ENCODE measurements around the gene ZNF516. TPM values are rescaled to one million over a fixed set of nuclear protein-coding genes. Genes with fewer than 3 reads are reported as not detected.
"Not testable (repeated sequence)": the region's sequence is repeated elsewhere in the genome, so short reads cannot be mapped to it uniquely, and the experiment has no call there.

ZNF516 gene, protein sequence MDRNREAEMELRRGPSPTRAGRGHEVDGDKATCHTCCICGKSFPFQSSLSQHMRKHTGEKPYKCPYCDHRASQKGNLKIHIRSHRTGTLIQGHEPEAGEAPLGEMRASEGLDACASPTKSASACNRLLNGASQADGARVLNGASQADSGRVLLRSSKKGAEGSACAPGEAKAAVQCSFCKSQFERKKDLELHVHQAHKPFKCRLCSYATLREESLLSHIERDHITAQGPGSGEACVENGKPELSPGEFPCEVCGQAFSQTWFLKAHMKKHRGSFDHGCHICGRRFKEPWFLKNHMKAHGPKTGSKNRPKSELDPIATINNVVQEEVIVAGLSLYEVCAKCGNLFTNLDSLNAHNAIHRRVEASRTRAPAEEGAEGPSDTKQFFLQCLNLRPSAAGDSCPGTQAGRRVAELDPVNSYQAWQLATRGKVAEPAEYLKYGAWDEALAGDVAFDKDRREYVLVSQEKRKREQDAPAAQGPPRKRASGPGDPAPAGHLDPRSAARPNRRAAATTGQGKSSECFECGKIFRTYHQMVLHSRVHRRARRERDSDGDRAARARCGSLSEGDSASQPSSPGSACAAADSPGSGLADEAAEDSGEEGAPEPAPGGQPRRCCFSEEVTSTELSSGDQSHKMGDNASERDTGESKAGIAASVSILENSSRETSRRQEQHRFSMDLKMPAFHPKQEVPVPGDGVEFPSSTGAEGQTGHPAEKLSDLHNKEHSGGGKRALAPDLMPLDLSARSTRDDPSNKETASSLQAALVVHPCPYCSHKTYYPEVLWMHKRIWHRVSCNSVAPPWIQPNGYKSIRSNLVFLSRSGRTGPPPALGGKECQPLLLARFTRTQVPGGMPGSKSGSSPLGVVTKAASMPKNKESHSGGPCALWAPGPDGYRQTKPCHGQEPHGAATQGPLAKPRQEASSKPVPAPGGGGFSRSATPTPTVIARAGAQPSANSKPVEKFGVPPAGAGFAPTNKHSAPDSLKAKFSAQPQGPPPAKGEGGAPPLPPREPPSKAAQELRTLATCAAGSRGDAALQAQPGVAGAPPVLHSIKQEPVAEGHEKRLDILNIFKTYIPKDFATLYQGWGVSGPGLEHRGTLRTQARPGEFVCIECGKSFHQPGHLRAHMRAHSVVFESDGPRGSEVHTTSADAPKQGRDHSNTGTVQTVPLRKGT
- 2.5 TPM for polyA plus RNA-seq (2012; ENCODE audit: missing spikeins)

DNA sequence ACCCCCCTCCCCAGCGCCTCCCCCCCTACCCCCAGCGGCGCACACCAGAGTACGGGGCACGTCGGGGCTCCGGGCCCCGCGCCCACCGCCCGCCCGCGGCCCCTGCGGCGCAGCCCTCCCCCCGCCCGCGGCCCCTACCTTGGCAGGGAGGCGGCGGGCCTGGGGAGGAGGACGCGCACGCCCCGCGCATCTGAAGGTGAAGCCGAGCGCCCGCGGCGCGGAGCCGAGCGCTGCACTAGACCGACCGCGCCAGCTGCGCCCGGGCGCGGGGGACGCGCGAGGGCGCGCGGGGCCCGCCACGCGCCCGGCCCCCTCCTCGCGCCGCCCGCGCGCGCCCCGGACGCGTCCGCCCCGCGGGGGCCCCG lies at the start of gene ZNF516:
TSS of gene ZNF516 (minus strand) at position 237 of the 365 bp plus-strand sequence. CDS start 52,188 bp downstream, outside the sequence.
- no peak for DNase-seq (ENCODE audit: insufficient read length)
- TF ChIP-seq TAF1 (IDR thresholded peaks at IDR 0.05; ENCODE audit: borderline replicate concordance, low read depth, low read length) = no peak
- no peak for TF ChIP-seq POLR2AphosphoS5 (IDR thresholded peaks at IDR 0.05; ENCODE audit: low read depth, low read length)
- TF ChIP-seq POLR2A (IDR thresholded peaks at IDR 0.05; ENCODE audit: low read depth, low read length) = no peak
- FAIRE-seq = no peak

- DNase-seq (ENCODE audit: insufficient read length) = no peak
- TF ChIP-seq POLR2AphosphoS5 (IDR thresholded peaks at IDR 0.05; ENCODE audit: low read depth, low read length) = no peak
- no peak for TF ChIP-seq TAF1 (IDR thresholded peaks at IDR 0.05; ENCODE audit: borderline replicate concordance, low read depth, low read length)
- no peak for TF ChIP-seq POLR2A (IDR thresholded peaks at IDR 0.05; ENCODE audit: low read depth, low read length)
- no peak for FAIRE-seq
Measured at GRCh38 chr18:76538846-76539245, 43.8 kb upstream of the ZNF516 start.

DNA sequence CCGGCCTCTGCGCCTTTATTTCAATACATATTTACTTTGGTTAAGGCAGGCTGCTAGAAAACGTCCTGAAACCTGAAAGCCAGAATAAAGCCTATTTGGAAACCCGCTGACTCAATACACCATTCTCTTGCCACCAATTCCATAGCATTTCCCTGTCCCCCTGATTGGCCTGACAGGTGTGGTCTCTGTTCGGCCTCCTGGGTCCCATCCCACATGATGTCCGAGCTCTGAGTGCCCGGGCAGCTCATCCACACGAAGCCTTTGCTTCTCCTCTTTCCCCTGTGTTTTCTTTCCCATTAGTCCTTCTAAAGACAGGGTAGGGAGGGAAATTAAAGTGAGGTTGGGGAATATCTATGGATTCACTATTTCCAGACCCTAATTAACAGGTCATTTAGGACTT lies 42.6 kb upstream of the ZNF516 start:
- no peak for FAIRE-seq
- DNase-seq (ENCODE audit: insufficient read length) = no peak
- TF ChIP-seq POLR2AphosphoS5 (IDR thresholded peaks at IDR 0.05; ENCODE audit: low read depth, low read length) = no peak
- TF ChIP-seq TAF1 (IDR thresholded peaks at IDR 0.05; ENCODE audit: borderline replicate concordance, low read depth, low read length) = no peak
- no peak for TF ChIP-seq POLR2A (IDR thresholded peaks at IDR 0.05; ENCODE audit: low read depth, low read length)

GRCh38 chr18:76536593-76536992 lies 41.6 kb upstream of the ZNF516 start:
- DNase-seq (ENCODE audit: insufficient read length); FAIRE-seq: not testable (repeated sequence)

DNA sequence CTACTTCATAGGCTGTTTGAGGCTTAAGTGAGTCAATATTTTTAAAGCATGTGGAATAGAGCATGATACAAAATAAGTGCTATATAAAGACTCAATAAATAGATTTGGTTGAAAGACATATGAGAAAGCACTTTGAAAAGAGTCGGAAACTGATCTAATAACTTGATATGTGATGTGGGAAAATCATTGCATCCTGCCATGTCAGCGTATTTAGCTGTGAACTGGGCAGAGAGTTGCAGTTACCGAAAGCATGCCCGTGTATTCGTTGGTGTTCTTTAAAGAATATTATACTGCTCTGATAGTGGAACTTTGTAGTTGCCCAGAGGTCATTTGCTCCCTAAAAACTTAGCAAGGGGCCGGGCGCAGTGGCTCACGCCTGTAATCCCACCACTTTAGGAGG lies 37.8 kb upstream of the ZNF516 start:
- no peak for DNase-seq (ENCODE audit: insufficient read length)
- no peak for TF ChIP-seq POLR2A (IDR thresholded peaks at IDR 0.05; ENCODE audit: low read depth, low read length)
- no peak for TF ChIP-seq TAF1 (IDR thresholded peaks at IDR 0.05; ENCODE audit: borderline replicate concordance, low read depth, low read length)
- no peak for TF ChIP-seq POLR2AphosphoS5 (IDR thresholded peaks at IDR 0.05; ENCODE audit: low read depth, low read length)
- no peak for FAIRE-seq

DNA sequence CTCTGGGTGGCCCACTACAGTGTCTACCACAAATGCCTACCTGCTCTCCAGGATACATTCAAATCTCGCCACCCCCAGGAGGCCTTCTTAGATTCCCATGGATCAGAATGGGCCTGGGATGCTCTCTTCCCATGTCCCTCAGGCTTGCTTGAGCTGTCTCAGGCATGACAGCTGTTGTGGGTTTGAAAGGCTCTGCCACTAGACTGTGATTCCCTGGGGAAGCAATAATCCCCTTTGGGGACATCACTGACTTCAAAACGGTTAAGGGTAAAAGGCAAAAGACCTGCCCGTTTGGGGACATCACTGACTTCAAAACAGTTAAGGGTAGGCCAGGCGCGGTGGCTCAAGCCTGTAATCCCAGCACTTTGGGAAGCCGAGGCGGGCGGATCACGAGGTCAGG lies 35.8 kb upstream of the ZNF516 start:
- TF ChIP-seq POLR2A (IDR thresholded peaks at IDR 0.05; ENCODE audit: low read depth, low read length) = no peak
- no peak for TF ChIP-seq TAF1 (IDR thresholded peaks at IDR 0.05; ENCODE audit: borderline replicate concordance, low read depth, low read length)
- TF ChIP-seq POLR2AphosphoS5 (IDR thresholded peaks at IDR 0.05; ENCODE audit: low read depth, low read length) = no peak
- DNase-seq (ENCODE audit: insufficient read length) (no peak), FAIRE-seq (no peak)

DNA sequence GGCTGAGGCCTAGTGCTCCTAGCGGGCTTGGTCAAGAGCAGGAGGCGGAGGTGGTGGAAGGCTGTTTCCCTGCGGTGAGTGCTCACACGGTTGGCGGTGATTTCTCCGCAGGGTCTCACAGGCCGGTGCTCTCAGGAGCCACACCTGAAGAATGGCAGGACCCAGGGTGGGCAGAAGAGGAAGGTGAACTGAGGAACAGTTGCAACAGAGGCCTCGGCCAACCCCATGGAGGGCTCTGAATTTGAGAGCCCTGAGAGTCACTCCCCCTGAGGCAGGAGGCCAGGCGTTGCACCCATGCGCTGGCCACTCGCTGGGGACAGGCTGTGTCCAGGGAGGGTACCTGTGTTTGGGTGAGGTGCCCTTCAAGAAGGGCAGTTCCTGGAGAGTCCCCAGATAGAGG lies 35.3 kb upstream of the ZNF516 start:
- FAIRE-seq = no peak

GRCh38 chr18:76529433-76529811 lies 34.4 kb upstream of the ZNF516 start:
- FAIRE-seq (no peak), DNase-seq (ENCODE audit: insufficient read length) (no peak)
- no peak for TF ChIP-seq TAF1 (IDR thresholded peaks at IDR 0.05; ENCODE audit: borderline replicate concordance, low read depth, low read length)
- no peak for TF ChIP-seq POLR2AphosphoS5 (IDR thresholded peaks at IDR 0.05; ENCODE audit: low read depth, low read length)
- TF ChIP-seq POLR2A (IDR thresholded peaks at IDR 0.05; ENCODE audit: low read depth, low read length) = no peak

More for the DNA sequence above, 35.3 kb upstream of the ZNF516 start:
- DNase-seq (ENCODE audit: insufficient read length) = no peak
- TF ChIP-seq POLR2A (IDR thresholded peaks at IDR 0.05; ENCODE audit: low read depth, low read length) = no peak
- TF ChIP-seq TAF1 (IDR thresholded peaks at IDR 0.05; ENCODE audit: borderline replicate concordance, low read depth, low read length) = no peak
- TF ChIP-seq POLR2AphosphoS5 (IDR thresholded peaks at IDR 0.05; ENCODE audit: low read depth, low read length) = no peak

DNA sequence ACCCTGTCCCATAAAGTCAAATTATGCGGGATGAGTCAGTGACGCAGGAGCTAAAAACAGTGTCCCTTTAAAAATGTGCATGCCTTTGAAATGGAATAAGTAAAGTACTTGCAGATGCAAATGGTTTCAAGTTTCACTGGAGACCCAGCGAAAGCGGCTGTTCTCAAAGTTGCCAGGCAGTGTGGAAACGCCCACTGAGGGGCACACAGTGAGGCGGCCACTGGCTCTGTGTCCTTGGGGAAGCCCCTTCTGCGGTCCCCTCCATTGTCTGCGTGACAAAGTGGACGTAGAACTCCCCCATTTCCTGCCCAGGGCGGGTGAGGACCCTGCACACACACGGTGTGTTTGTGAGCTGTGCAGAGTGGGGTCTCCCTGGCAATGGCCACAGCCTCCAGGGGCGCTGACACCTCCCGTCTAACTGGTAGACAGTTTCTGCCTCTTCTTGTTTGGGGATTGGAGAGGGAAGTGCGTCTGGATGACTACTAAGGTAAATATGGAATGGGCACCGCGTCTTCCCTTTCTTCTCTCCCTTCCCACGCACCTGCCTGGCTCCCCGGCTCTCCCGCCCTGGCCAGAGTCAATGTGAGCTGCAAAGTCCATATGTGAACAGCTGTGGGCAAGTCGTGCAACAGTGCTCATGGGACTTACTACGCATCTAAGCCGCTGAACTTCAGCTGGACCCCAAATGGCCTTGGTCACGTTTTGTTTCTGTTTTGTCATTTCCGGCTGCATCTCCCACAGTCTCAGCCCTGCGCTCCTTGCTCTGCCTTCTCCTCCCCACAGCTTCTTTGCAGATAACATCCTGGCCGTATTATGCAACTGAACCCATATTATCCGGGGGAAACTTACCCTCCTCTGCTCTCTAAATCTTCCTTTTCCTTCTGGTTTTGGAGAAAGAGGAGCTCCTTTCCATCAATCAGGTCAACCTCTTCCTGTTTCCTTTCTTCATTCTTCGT lies 33.7 kb upstream of the ZNF516 start:
- TF ChIP-seq TAF1 (IDR thresholded peaks at IDR 0.05; ENCODE audit: borderline replicate concordance, low read depth, low read length) (no peak), POLR2AphosphoS5 (IDR thresholded peaks at IDR 0.05; ENCODE audit: low read depth, low read length) (no peak), POLR2A (IDR thresholded peaks at IDR 0.05; ENCODE audit: low read depth, low read length) (no peak)
- FAIRE-seq (no peak), DNase-seq (ENCODE audit: insufficient read length) (no peak)

DNA sequence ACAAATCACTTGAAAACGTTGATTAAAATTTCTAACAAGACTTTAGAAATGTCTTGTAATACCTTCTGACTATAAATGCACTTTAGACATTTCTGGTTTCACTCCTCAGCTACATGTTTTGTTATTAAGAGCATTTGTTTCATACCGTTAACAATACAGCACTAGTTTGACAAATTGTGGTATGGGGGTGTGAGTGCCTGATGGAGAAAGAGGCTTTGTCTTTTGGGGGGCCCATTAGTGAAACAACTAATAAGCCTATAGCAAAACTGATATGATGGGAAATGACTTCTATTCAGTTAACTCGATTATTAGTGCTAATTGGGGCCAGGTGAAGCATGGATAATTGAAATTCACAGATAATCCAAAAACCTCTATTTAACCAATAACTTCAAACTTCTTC lies 30.9 kb upstream of the ZNF516 start:
- no peak for DNase-seq (ENCODE audit: insufficient read length)
- FAIRE-seq = no peak

More for the DNA sequence above, 30.9 kb upstream of the ZNF516 start:
- no peak for TF ChIP-seq POLR2AphosphoS5 (IDR thresholded peaks at IDR 0.05; ENCODE audit: low read depth, low read length)
- TF ChIP-seq TAF1 (IDR thresholded peaks at IDR 0.05; ENCODE audit: borderline replicate concordance, low read depth, low read length) = no peak
- TF ChIP-seq POLR2A (IDR thresholded peaks at IDR 0.05; ENCODE audit: low read depth, low read length) = no peak

Measured in GM12892 (cell line).